Colonic mucosa (tissue), 4 donors: ENCODE data around the gene HLA-E. TPM values are rescaled to one million over a fixed set of nuclear protein-coding genes. Genes with fewer than 3 reads are reported as not detected.
"Not testable (repeated sequence)": the region's sequence is repeated elsewhere in the genome, so short reads cannot be mapped to it uniquely, and the experiment has no call there.

Source experiments
- DNase-seq: peaks from one replicate; pipeline ENCODE4 v3.0.0-alpha.2; 2020
- H3K27ac ChIP-seq: fragments of 200-600 bp; one replicate; pipeline ENCODE4 v1.8.0; 2021
- H3K27me3 ChIP-seq: fragments of 200-600 bp; one replicate; pipeline ENCODE4 v1.8.0; 2021
- H3K36me3 ChIP-seq: fragments of 200-600 bp; one replicate; pipeline ENCODE4 v1.8.0; 2021
- H3K4me1 ChIP-seq: fragments of 200-600 bp; one replicate; pipeline ENCODE4 v1.8.0; 2021; ENCODE audit warnings: mild to moderate bottlenecking
- H3K4me3 ChIP-seq: fragments of 200-600 bp; one replicate; pipeline ENCODE4 v1.8.0; 2021
- H3K9ac ChIP-seq, 2 donors: one replicate each; pipeline ENCODE4 v1.7.0; 2013; ENCODE audit warnings: control low read depth in 2 of 2, low read depth in 2 of 2, low read length in 2 of 2
- H3K9me3 ChIP-seq: fragments of 200-600 bp; one replicate; pipeline ENCODE4 v1.8.0; 2021
- intact Hi-C: fragments of 100-400 bp; cut with DNase I; formaldehyde crosslinking; loops from one replicate; pipeline ENCODE4 v1.14.1; 2022
- total RNA-seq, 2 donors: library from RNA; stranded (reverse); fragmentation: NEBNext Ultra II Directional in 1 of 2; extraction: Animal tissue kit (Norgen Biotek cat#: 25700) in 1 of 2; gene quantifications; one replicate each; pipeline ENCODE4 v1.2.1, GENCODE V29; 2021
- TF ChIP-seq, protein P1 (sequence below): fragments of 200-600 bp; IDR thresholded peaks from one replicate; pipeline ENCODE4 v1.8.0; 2022; ENCODE audit warnings: antibody characterized with exemption, mild to moderate bottlenecking
- donor health status: healthy.
- donor health status: DM: no; HTN: no; CAD: no.
- donor health status: DM: no; HTN: no; CAD: no.

The HLA-E gene
- total RNA-seq, 2 donors from 2014 or later, result 208 to 471 TPM

DNA sequence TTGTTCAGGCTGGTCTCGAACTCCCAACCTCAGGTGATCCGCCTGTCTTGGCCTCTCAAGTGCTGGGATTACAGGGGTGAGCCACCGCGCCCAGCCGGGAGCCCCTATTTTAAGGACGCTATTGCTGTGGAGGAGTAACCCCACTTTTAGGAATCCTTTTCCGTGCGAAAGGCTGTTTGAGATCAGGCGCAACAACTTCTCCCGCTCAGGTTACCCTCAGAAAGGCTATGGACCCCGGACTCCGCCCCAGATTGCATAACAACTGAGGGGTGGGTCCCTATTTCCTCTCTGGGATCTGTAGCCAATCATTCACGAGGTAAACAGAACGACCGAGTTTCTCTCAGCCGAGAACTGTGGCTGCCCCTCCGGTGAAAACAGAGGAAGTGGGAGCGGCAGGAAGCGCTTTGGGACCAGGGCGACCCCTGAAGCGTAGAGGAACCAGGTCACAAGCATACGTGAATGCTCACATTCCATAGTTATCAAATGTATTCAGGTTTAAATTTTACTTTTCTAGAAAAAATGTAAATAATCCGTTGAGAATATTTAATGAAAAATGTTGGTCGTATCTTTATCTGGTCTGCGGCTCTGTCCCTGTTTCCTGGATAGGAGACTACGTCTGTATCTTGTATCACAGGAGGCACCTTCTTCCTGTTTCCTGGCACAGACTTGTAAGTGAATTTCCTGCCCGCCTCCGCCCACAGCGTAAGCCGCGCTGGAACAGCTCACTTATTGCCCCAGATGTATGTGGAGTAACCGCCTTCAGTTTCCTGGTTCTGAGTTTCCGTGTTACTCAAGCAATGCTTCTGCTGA is 26.8 kb downstream of the HLA-E start:
- Histone ChIP-seq H3K36me3 (no peaks in the 10 kb centered on the region), H3K9ac (peak overlapping the region; percentile 74 to 80), H3K4me3 (peak overlapping the region; percentile 21), H3K9me3 (no peaks in the 10 kb centered on the region), H3K4me1 (peaks cover 4% of the 10 kb centered on the region), H3K27me3 (no peaks in the 10 kb centered on the region), H3K27ac (peak overlapping the region; percentile 98)
- intact Hi-C loops, result no loop called here
- TF ChIP-seq, protein P1, sequence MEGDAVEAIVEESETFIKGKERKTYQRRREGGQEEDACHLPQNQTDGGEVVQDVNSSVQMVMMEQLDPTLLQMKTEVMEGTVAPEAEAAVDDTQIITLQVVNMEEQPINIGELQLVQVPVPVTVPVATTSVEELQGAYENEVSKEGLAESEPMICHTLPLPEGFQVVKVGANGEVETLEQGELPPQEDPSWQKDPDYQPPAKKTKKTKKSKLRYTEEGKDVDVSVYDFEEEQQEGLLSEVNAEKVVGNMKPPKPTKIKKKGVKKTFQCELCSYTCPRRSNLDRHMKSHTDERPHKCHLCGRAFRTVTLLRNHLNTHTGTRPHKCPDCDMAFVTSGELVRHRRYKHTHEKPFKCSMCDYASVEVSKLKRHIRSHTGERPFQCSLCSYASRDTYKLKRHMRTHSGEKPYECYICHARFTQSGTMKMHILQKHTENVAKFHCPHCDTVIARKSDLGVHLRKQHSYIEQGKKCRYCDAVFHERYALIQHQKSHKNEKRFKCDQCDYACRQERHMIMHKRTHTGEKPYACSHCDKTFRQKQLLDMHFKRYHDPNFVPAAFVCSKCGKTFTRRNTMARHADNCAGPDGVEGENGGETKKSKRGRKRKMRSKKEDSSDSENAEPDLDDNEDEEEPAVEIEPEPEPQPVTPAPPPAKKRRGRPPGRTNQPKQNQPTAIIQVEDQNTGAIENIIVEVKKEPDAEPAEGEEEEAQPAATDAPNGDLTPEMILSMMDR, result no peak
- peak; percentile 92 for DNase-seq

DNA sequence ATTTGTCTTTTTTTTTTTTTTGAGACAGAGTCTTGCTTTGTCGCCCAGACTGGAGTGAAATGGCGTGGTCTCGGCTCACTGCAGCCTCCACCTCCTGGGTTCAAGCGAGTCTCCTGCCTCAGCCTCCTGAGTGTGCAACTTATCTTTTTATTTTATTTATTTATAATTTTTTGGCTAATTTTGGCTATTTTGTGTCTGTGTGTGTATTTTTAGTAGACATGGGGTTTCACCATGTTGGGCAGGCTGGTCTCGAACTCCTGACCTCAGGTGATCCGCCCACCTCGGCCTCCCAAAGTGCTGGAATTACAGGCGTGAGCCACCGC is 27.4 kb downstream of the HLA-E start:
- H3K4me3 ChIP-seq, result not testable (repeated sequence)

GRCh38 chr6:30517767-30518504 is 28.6 kb downstream of the HLA-E start:
- H3K9ac ChIP-seq, H3K9me3 ChIP-seq, H3K27ac ChIP-seq, DNase-seq, H3K4me1 ChIP-seq, H3K27me3 ChIP-seq, H3K36me3 ChIP-seq, H3K4me3 ChIP-seq, intact Hi-C loops: not testable (repeated sequence)

More for the DNA sequence above, 27.4 kb downstream of the HLA-E start:
- DNase-seq, H3K36me3 ChIP-seq, H3K9me3 ChIP-seq, intact Hi-C loops, H3K4me1 ChIP-seq, H3K27me3 ChIP-seq: not testable (repeated sequence)
- Histone ChIP-seq H3K9ac (peak overlapping the region in 1 of 2 donors; percentile 80), H3K27ac (peak overlapping the region; percentile 98)

GRCh38 chr6:30518505-30519145 is 29.3 kb downstream of the HLA-E start:
- H3K27me3 ChIP-seq, DNase-seq, H3K36me3 ChIP-seq, H3K27ac ChIP-seq, H3K4me1 ChIP-seq, H3K4me3 ChIP-seq, intact Hi-C loops, H3K9ac ChIP-seq, H3K9me3 ChIP-seq: not testable (repeated sequence)

DNA sequence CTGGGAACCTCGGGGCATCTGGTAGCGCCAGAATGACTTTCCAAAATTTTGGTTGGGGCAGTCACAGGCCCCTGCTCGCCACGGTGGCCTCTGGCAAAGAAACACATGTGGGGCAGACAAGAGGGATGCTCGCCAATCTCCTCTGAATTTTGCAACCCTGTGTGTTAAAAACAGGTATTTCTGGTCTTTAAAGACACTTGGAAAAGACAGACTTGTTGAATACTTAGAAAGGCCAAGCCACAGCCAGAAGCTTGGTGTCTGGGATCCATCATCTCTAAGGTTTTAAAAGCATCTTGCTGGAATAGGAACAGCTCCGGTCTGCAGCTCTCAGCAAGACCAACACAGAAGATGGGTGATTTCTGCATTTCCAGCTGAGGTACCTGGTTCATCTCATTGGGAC is 31.2 kb downstream of the HLA-E start:
- peak overlapping the region; percentile 70 for H3K27ac ChIP-seq
- DNase-seq, result no peak
- H3K9ac ChIP-seq, result no peak overlapping the region
- TF ChIP-seq, protein P1, result no peak
- H3K4me3 ChIP-seq, result no peak overlapping the region
- intact Hi-C loops, result no loop called here
- no peaks in the 10 kb centered on the region for H3K36me3 ChIP-seq
- no peaks in the 10 kb centered on the region for H3K9me3 ChIP-seq
- peaks cover 4% of the 10 kb centered on the region for H3K4me1 ChIP-seq
- H3K27me3 ChIP-seq, result no peaks in the 10 kb centered on the region

DNA sequence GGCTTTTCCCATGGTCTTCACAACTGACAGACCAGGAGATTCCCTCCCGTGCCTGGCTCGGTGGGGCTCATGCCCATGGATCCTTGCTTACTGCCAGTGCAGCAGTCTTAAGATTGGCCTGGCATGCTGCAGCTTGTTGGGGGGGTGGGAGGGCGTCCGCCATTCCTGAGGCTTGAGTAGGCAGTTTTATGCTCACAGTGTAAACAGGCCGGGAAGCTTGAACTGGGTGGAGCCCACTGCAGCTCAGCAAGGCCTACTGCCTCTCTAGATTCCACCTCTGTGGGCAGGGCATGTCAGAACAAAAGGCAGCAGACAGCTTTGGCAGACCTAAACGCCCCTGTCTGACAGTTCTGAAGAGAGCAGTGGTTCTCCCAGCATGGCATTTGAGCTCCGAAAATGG is 31.8 kb downstream of the HLA-E start:
- intact Hi-C loops, H3K9me3 ChIP-seq, H3K4me1 ChIP-seq, H3K9ac ChIP-seq, H3K27me3 ChIP-seq, H3K36me3 ChIP-seq, H3K4me3 ChIP-seq: not testable (repeated sequence)
- H3K27ac ChIP-seq, result peak overlapping the region; percentile 70
- DNase-seq, result peak; percentile 82

- H3K9me3 ChIP-seq, H3K27me3 ChIP-seq, H3K27ac ChIP-seq, H3K4me3 ChIP-seq, H3K9ac ChIP-seq, H3K36me3 ChIP-seq, intact Hi-C loops, DNase-seq, H3K4me1 ChIP-seq: not testable (repeated sequence)
These were observed 32.6 kb downstream of the HLA-E start for GRCh38 chr6:30521952-30522351.

- H3K27me3 ChIP-seq, DNase-seq, H3K36me3 ChIP-seq, H3K4me3 ChIP-seq, H3K4me1 ChIP-seq, H3K9me3 ChIP-seq, H3K27ac ChIP-seq, H3K9ac ChIP-seq, intact Hi-C loops: not testable (repeated sequence)
These were observed 37.1 kb downstream of the HLA-E start for GRCh38 chr6:30526444-30526843.

- H3K36me3 ChIP-seq, H3K27ac ChIP-seq, DNase-seq, intact Hi-C loops, H3K9me3 ChIP-seq, H3K9ac ChIP-seq, H3K4me1 ChIP-seq, H3K4me3 ChIP-seq, H3K27me3 ChIP-seq: not testable (repeated sequence)
These were observed 40.1 kb downstream of the HLA-E start for GRCh38 chr6:30529349-30529875.
